RWPE1 (cell line): ENCODE data around the gene SLC49A3.

Experiments
- CTCF ChIA-PET: fragments of 350-600 bp; sonication (Branson Sonifier 250); formaldehyde crosslinking; extraction: SDS; loops from one replicate; lab custom pipeline; 2021; lab: Yijun Ruan, JAX
- POLR2A ChIA-PET: fragments of 400-600 bp; formaldehyde crosslinking; extraction: SDS; loops from one replicate; lab custom pipeline; 2020; ENCODE audit warnings: antibody characterized with exemption; ENCODE audit not compliant: low non-redundant PET; lab: Yijun Ruan, JAX
- DNase-seq: peaks from one replicate; pipeline ENCODE4 v3.0.0; 2012; ENCODE audit warnings: low spot score
- H3K27ac ChIP-seq: fragments of 450-650 bp; 2 replicates; pipeline ENCODE4 v1.5.1; 2017
- CTCF ChIP-seq: fragments of 450-650 bp; conservative IDR thresholded peaks from 2 replicates; pipeline ENCODE4 v1.5.1; 2017; ENCODE audit warnings: low read depth, mild to moderate bottlenecking

SLC49A3 gene

GRCh38 chr4:689723-690122 is 772 bp upstream of the SLC49A3 start:
- ChIA-PET CTCF (no interaction called here), POLR2A (no interaction called here)
- DNase-seq, result no peak
- H3K27ac ChIP-seq, result no peak overlapping the region
- no peak for TF ChIP-seq CTCF

DNA sequence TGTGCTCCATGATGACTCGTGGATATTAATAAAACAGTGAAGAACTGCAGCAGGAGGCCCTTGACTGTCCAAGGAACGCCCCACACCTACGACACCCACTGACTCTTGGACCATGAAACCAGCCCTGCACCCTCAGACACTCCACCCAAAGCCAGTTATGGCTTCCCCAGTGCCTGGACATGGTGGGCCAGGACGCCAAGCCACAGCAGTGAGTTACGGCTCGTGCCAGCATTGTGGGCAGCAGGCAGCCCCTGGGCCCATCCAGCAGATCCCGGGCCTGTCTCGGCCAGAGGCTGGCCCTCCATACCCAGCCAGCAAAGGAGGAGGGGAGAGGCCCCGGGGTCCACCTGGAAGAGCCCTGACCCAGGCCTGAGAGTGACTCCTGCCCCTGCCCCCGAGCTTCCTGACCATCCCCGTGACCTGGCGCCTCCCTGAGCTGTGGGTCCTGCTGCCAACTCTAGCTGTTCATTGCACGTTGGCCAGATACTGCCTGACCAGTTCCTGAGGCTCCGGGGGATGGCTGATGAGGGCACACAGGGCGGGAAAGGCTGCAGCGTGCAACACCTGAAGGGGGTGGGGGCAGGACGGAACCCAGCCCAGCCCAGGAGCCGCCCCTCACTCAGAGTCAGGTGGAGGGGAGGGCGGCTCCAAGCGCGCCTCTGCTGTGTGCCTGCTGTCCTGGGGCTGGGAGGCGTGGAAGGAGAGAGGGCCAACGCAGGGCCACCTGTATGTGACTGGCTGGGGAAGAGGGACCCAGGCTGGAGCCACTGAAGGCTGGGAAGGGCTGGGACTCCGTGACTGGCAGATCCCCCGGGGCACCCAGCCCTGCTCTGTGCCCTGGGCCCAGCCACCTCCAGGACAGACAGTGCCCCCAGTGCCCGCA is 739 bp downstream of the SLC49A3 start:
- H3K27ac ChIP-seq, result peak overlapping the region; percentile 77
- no peak for DNase-seq
- ChIA-PET POLR2A (no interaction called here), CTCF (no interaction called here)
- no peak for TF ChIP-seq CTCF

DNA sequence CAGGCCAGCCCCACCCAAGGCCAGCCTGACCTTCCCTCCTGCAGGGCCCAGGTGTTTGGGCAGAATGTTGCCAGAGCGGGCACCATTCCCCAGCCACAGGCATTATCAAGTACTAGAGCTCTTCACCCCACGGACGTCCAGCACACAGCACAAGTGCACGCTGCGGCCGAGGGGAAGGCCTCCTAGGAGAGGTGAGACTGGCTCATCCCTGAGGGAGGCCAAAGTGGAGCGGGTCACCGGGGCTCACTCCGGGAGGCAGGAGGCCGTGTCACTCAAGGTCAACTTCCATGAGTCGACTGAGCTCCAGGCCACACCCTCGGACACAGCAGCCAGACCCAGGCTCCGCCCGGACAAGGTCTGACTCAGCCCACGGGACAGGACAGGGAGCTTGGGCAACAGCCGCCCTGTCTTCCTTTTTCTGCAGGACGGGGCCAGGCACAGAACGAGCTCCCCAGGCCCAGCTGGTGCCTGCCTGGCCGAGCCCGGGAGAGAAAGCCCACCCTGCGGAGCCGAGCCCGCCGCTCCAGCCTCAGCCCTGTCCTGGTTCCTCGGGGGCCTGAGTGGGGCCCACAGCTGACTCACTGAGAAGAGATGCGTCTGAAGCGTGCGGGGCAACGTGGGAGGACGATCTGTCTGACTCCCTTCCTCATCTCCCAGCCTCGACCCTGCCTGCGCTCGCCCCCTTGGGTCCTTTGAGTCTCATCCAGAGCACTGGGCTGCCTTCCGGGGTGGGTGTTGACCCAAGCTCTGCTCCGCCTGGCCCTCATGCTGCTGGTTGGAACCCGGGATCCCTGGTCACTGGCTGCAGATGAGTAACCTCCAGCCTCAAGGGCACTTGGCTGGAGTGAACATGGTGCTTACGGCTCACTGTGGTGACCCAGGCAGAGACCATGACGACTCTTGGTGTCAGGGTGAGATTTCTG is 1.6 kb downstream of the SLC49A3 start:
- no peak for TF ChIP-seq CTCF
- POLR2A ChIA-PET, result no interaction called here
- peak; percentile 83 for DNase-seq

GRCh38 chr4:686413-687040 is 2.4 kb downstream of the SLC49A3 start:
- ChIA-PET CTCF (no interaction called here), POLR2A (no interaction called here)
- peak overlapping the region; percentile 77 for H3K27ac ChIP-seq
- no peak for TF ChIP-seq CTCF
- DNase-seq, result no peak

More for the DNA sequence above, 1.6 kb downstream of the SLC49A3 start:
- CTCF ChIA-PET, result no interaction called here
- peak overlapping the region; percentile 77 for H3K27ac ChIP-seq

GRCh38 chr4:685679-686412 is 3.1 kb downstream of the SLC49A3 start:
- H3K27ac ChIP-seq, result peak overlapping the region; percentile 77; the same call in 1 of the 2 replicates
- CTCF ChIA-PET, result no interaction called here
- POLR2A ChIA-PET, result no interaction called here
- DNase-seq, result no peak
- TF ChIP-seq CTCF, result no peak
